Muscle layer of duodenum (tissue), 2 donors: Measurements from ENCODE around the gene PREX1.

Experiments
- H3K27ac ChIP-seq: one replicate; pipeline ENCODE4 v1.7.0; 2013; ENCODE audit warnings: mild to moderate bottlenecking, low read length
- H3K27me3 ChIP-seq: one replicate; pipeline ENCODE4 v1.7.0; 2013; ENCODE audit warnings: low read depth, mild to moderate bottlenecking, control low read depth, low read length
- H3K36me3 ChIP-seq, 2 donors: one replicate each; pipeline ENCODE4 v1.7.0; 2013; ENCODE audit warnings: low read length in 2 of 2, control low read depth in 1 of 2, mild to moderate bottlenecking in 1 of 2; ENCODE audit not compliant: insufficient read depth in 2 of 2, control insufficient read depth in 1 of 2
- H3K4me1 ChIP-seq, 2 donors: one replicate each; pipeline ENCODE4 v1.7.0; 2013; ENCODE audit warnings: low read length in 2 of 2, mild to moderate bottlenecking in 2 of 2, control low read depth in 1 of 2, moderate library complexity in 1 of 2; ENCODE audit not compliant: insufficient read depth in 2 of 2, control insufficient read depth in 1 of 2
- H3K4me3 ChIP-seq, 2 donors: one replicate each; pipeline ENCODE4 v1.7.0; 2013; ENCODE audit warnings: low read length in 2 of 2, low read depth in 1 of 2, mild to moderate bottlenecking in 1 of 2
- H3K9me3 ChIP-seq, 2 donors: one replicate each; pipeline ENCODE4 v1.7.0; 2013; ENCODE audit warnings: low read length in 2 of 2, control low read depth in 1 of 2, mild to moderate bottlenecking in 1 of 2; ENCODE audit not compliant: control insufficient read depth in 1 of 2
- donor health status: healthy.

The PREX1 gene

DNA sequence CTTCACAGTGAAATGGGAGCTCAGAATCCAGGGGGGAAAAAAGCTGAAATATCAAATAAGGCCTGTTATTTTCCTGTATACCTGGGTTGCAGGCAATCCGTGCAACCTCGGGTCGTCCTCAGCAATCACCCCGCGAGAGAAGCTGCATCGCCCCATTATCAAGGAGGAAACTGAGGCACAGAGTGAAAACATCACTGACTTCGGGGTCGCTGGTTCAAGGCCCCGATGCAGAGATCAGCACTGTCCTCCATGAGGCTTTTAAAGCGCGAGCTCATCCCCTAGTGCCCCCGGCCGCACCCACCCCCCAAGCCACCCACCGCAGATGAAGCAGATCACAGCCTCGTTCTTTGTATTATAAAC, 203.9 kb downstream of the PREX1 start:
- Histone ChIP-seq H3K36me3 (peaks cover 13% of the 10 kb centered on the region in 2 donors), H3K4me3 (no peak overlapping the region), H3K4me1 (peaks cover 0 to 14% of the 10 kb centered on the region in 2 donors), H3K27me3 (no peaks in the 10 kb centered on the region), H3K27ac (no peak overlapping the region), H3K9me3 (no peaks in the 10 kb centered on the region)

DNA sequence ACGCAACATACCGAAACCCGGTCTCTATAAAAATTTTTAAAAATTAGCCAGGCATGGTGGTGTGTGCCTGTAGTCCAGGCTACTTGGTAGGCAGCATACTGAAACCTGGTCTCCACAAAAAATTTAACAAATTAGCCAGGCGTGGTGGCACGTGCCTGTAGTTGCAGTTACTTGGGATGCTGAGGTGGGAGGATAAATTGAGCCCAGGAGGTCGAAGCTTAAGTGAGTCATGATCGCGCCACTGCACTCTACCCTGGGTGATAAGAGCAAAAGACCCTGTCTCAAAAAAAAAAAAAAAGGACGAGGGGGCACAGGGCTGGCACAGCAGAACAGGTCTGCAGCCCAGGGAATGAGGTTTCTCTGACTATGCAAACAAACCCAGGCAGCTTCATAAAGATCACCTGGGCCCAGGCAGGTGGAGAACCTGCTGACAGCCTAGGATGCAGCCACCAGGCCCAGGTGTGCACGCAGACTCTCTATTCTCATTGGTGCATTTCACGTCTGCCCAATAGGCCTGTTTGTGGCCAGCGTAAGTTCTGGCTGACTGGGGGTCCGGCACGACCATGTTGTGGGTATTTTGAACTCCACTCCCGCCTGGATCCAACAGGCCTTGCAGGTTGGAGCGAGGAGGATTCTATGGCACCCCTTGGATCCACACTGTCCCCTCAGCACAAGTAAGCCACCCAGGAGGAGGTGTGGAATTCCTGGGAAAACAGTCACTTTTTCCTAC, 204.5 kb downstream of the PREX1 start:
- Histone ChIP-seq H3K9me3 (no peaks in the 10 kb centered on the region), H3K4me1 (peaks cover 0 to 14% of the 10 kb centered on the region in 2 donors), H3K27me3 (no peaks in the 10 kb centered on the region), H3K4me3 (no peak overlapping the region), H3K27ac (no peak overlapping the region), H3K36me3 (peaks cover 13% of the 10 kb centered on the region in 2 donors)

DNA sequence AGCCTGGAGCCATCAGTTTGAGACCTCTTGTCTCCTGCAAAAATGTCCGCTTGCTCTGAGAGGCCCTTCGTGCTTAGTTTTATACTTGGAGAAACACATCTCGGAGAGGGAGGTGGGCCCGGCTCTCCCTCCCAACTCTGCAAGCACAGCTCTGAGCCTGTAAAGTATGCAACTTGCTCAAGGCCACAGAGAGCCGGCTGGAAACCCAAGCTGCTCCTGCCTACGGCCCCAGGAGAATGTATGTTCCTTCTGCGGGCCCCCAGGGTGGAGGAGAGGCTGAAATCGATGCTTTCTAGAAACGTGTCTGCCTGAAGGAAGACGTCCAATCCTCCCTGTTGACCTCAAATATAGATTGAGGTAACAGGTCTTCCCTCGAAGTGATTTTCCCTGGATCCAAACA, 205.4 kb downstream of the PREX1 start:
- Histone ChIP-seq H3K4me3 (no peak overlapping the region), H3K36me3 (peaks cover 13% of the 10 kb centered on the region in 2 donors), H3K27me3 (no peaks in the 10 kb centered on the region), H3K4me1 (peaks cover 0 to 14% of the 10 kb centered on the region in 2 donors), H3K9me3 (no peaks in the 10 kb centered on the region), H3K27ac (no peak overlapping the region)

- H3K9me3 ChIP-seq = no peaks in the 10 kb centered on the region
- no peaks in the 10 kb centered on the region for H3K27me3 ChIP-seq
- H3K4me3 ChIP-seq = no peak overlapping the region
- no peak overlapping the region for H3K27ac ChIP-seq
- peaks cover 0 to 14% of the 10 kb centered on the region in 2 donors for H3K4me1 ChIP-seq
- peaks cover 9 to 13% of the 10 kb centered on the region in 2 donors for H3K36me3 ChIP-seq
These were observed 206.3 kb downstream of the PREX1 start for GRCh38 chr20:48621376-48622078.

- no peak overlapping the region for H3K27ac ChIP-seq
- H3K27me3 ChIP-seq = no peaks in the 10 kb centered on the region
- peaks cover 4 to 8% of the 10 kb centered on the region in 2 donors for H3K36me3 ChIP-seq
- peaks cover 0 to 14% of the 10 kb centered on the region in 2 donors for H3K4me1 ChIP-seq
- no peaks in the 10 kb centered on the region for H3K9me3 ChIP-seq
- H3K4me3 ChIP-seq = peak overlapping the region; percentile 12 to 41
These were observed 207.1 kb downstream of the PREX1 start for GRCh38 chr20:48620507-48621375.

DNA sequence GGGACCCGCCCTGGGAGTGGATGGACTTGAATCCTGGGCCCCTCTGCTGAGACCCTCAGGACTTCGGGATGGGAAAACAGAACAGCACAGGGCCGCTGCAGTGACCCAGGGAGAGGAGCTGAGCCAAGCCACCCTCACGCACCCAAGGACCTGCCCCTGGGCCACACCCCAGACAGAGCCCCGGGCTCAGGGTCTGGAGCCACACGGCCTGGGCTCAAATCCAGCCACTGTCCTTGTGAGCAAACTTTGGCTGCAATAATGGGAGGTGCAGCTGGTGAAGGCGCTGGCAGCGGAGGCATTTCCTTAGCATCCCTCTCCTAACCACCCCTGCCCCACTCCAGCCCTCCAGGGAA, 207.7 kb downstream of the PREX1 start:
- Histone ChIP-seq H3K27me3 (no peaks in the 10 kb centered on the region), H3K4me3 (no peak overlapping the region), H3K4me1 (peaks cover 0 to 14% of the 10 kb centered on the region in 2 donors), H3K9me3 (no peaks in the 10 kb centered on the region), H3K36me3 (peaks cover 4% of the 10 kb centered on the region in 2 donors), H3K27ac (no peak overlapping the region)

GRCh38 chr20:48619126-48620101, 208.4 kb downstream of the PREX1 start:
- no peak overlapping the region for H3K27ac ChIP-seq

GRCh38 chr20:48618631-48619030, 209.2 kb downstream of the PREX1 start:
- H3K4me3 ChIP-seq = no peak overlapping the region
- H3K4me1 ChIP-seq = peaks cover 0 to 14% of the 10 kb centered on the region in 2 donors
- no peaks in the 10 kb centered on the region for H3K9me3 ChIP-seq
- no peaks in the 10 kb centered on the region for H3K27me3 ChIP-seq
- no peak overlapping the region for H3K27ac ChIP-seq
- peaks cover 0 to 1% of the 10 kb centered on the region in 2 donors for H3K36me3 ChIP-seq

More at GRCh38 chr20:48619126-48620101, 208.4 kb downstream of the PREX1 start:
- no peaks in the 10 kb centered on the region for H3K9me3 ChIP-seq
- peaks cover 2% of the 10 kb centered on the region in 2 donors for H3K36me3 ChIP-seq
- H3K4me1 ChIP-seq = peaks cover 0 to 14% of the 10 kb centered on the region in 2 donors
- no peak overlapping the region for H3K4me3 ChIP-seq
- no peaks in the 10 kb centered on the region for H3K27me3 ChIP-seq

DNA sequence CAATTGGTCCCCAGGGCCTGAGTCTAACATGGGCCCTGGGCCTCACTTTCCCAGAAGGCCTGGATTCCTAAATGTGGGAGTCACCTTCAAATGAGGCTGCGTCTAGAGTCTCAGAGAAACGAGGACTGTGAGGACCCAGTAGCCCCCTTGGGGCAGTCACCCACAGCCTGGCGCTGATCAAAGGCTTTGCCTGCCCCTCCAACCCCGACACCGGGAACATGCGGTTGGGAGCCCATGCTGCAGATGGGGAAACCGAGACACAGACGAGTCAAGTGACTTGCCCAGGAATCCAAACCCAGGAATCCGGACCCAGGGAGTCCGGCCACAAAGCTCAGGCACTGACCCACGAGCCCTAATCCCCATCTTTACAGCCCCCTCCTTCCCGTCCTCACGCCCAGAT, 209.7 kb downstream of the PREX1 start:
- Histone ChIP-seq H3K4me3 (no peak overlapping the region), H3K27me3 (no peaks in the 10 kb centered on the region), H3K4me1 (peaks cover 0 to 14% of the 10 kb centered on the region in 2 donors), H3K27ac (no peak overlapping the region), H3K9me3 (no peaks in the 10 kb centered on the region), H3K36me3 (no peaks in the 10 kb centered on the region)

GRCh38 chr20:48617481-48617880, 210.3 kb downstream of the PREX1 start:
- Histone ChIP-seq H3K4me1 (peaks cover 0 to 14% of the 10 kb centered on the region in 2 donors), H3K9me3 (no peaks in the 10 kb centered on the region), H3K27ac (no peak overlapping the region), H3K4me3 (no peak overlapping the region), H3K36me3 (no peaks in the 10 kb centered on the region), H3K27me3 (no peaks in the 10 kb centered on the region)
